Astrocyte (in vitro differentiated cells and primary cell): ENCODE data around the gene SCGN.

Source experiments
- CTCF ChIP-seq: IDR thresholded peaks from 2 replicates; pipeline ENCODE4 v1.5.1; 2011; ENCODE audit warnings: low read depth, mild to moderate bottlenecking, inconsistent platforms, low read length, moderate library complexity; ENCODE audit not compliant: insufficient read depth
- EZH2 ChIP-seq: IDR thresholded peaks from 2 replicates; pipeline ENCODE4 v1.6.1; 2012; ENCODE audit warnings: mild to moderate bottlenecking, low read length, inconsistent platforms; ENCODE audit not compliant: insufficient read depth

GRCh38 chr6:25686856-25687255 lies 34.8 kb downstream of the SCGN start:
- TF ChIP-seq EZH2, result no peak
- no peak for TF ChIP-seq CTCF
